ENCODE measurements around the gene FGF1.
A peak's percentile ranks its signal among the peaks of the same experiment; 100 is the strongest.

The FGF1 gene

DNA sequence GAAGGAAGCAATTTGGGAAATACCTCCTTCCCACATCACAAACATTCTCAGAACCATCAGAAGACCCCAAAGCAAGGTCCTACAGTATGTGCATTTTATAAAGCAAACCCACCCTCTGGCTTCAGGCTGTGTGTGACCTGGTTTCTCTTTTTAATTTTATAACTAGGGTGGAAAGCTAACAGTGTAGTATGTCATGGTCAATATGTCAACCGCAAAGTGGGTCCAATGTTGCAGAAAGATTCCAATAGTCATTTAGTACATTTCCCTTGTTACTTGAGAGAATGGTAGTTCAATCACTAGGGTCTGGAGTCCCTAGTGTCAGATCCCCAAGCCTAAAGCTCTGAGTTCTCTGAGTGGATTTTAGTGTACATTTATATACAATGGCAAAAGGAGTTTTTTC, 96.2 kb downstream of the FGF1 start:
- TF ChIP-seq, protein P1, sequence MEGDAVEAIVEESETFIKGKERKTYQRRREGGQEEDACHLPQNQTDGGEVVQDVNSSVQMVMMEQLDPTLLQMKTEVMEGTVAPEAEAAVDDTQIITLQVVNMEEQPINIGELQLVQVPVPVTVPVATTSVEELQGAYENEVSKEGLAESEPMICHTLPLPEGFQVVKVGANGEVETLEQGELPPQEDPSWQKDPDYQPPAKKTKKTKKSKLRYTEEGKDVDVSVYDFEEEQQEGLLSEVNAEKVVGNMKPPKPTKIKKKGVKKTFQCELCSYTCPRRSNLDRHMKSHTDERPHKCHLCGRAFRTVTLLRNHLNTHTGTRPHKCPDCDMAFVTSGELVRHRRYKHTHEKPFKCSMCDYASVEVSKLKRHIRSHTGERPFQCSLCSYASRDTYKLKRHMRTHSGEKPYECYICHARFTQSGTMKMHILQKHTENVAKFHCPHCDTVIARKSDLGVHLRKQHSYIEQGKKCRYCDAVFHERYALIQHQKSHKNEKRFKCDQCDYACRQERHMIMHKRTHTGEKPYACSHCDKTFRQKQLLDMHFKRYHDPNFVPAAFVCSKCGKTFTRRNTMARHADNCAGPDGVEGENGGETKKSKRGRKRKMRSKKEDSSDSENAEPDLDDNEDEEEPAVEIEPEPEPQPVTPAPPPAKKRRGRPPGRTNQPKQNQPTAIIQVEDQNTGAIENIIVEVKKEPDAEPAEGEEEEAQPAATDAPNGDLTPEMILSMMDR (IDR thresholded peaks at IDR 0.05; ENCODE audit: low read depth, low read length): no peak
- Histone ChIP-seq H3K36me3 (no peaks in the 10 kb centered on the region), H3K4me3 (ENCODE audit: low read depth, low read length) (no peak overlapping the region), H3K27me3 (no peaks in the 10 kb centered on the region), H3K4me1 (no peaks in the 10 kb centered on the region), H3K9me3 (no peaks in the 10 kb centered on the region)
- DNase-seq: no peak

DNA sequence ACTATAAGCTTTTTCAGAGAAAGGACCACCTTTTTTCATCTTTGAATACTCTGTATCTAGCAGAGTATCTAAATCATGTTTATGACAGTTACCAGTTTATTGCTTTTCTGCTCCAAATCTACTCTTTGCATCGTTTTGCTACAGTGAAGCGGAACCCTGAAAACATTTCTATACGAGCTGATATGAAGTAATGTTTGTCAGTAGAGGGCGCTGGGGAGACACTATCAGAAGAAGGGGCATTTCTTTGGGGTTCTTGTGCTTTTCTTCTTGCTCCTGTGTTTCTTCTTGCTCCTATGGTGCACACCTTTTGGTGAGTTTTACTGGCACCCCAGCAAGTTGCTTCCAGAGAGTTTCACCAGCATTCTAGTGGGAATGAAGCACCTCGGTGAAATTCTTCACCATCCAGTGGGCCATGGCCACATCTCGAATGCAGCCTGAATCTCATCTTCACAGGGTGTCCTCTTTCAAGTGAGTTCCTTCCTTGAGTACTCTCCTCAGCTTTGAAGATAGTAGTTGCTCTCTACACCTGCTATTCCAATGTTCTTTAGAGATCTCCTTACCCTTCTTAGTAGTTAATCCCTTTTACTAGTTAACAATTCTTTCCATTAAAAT, 98.4 kb downstream of the FGF1 start:
- H3K4me1 ChIP-seq: no peaks in the 10 kb centered on the region
- TF ChIP-seq, protein P1 (IDR thresholded peaks at IDR 0.05; ENCODE audit: low read depth, low read length): peak; percentile 78
- no peaks in the 10 kb centered on the region for H3K27me3 ChIP-seq
- no peaks in the 10 kb centered on the region for H3K36me3 ChIP-seq
- no peaks in the 10 kb centered on the region for H3K9me3 ChIP-seq
- peak; percentile 60 for DNase-seq
- H3K4me3 ChIP-seq (ENCODE audit: low read depth, low read length): no peak overlapping the region

DNA sequence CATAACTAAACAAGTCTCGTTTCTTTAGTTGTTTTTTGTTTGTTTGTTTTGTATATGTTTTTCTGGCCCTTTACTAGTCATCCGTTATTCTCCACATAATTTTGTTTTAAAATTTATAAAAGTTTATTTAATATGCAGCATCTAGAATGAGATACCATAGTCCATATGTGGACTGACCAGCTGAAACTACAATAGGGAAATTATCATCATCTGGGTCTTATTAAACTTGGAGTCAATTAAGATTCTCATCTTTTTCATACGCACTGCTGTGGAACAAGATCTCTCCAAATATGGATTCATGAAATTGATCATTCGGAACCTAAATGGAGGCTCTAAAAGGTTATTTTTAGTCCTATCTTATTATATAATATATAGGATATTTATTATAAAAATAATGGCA, 99.3 kb downstream of the FGF1 start:
- TF ChIP-seq, protein P1 (IDR thresholded peaks at IDR 0.05; ENCODE audit: low read depth, low read length): no peak
- DNase-seq: no peak
- Histone ChIP-seq H3K9me3 (no peaks in the 10 kb centered on the region), H3K36me3 (no peaks in the 10 kb centered on the region), H3K27me3 (no peaks in the 10 kb centered on the region), H3K4me1 (no peaks in the 10 kb centered on the region), H3K4me3 (ENCODE audit: low read depth, low read length) (no peak overlapping the region)

DNA sequence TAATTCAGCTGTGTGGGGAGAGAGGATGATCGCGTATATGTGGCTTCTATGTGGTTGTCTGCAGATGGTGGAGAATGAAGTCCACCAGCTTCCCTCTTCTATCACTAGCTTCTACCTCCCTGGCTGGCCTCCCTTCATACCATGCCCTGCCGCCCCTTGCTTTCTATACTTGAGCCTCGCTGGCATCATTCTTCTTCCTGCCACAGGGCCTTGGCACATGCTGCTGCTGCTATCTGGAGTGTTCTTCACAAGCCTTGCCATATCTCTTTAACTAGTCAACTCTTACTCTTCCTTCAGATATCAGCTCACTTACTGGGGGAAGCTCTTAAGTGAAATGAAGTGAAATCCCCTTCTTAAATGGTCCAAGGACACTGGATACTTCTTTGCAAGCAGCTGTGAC, 100.4 kb downstream of the FGF1 start:
- DNase-seq: no peak
- TF ChIP-seq, protein P1 (IDR thresholded peaks at IDR 0.05; ENCODE audit: low read depth, low read length): no peak
- Histone ChIP-seq H3K36me3 (no peaks in the 10 kb centered on the region), H3K9me3 (no peaks in the 10 kb centered on the region), H3K4me1 (no peaks in the 10 kb centered on the region), H3K4me3 (ENCODE audit: low read depth, low read length) (no peak overlapping the region), H3K27me3 (no peaks in the 10 kb centered on the region)

DNA sequence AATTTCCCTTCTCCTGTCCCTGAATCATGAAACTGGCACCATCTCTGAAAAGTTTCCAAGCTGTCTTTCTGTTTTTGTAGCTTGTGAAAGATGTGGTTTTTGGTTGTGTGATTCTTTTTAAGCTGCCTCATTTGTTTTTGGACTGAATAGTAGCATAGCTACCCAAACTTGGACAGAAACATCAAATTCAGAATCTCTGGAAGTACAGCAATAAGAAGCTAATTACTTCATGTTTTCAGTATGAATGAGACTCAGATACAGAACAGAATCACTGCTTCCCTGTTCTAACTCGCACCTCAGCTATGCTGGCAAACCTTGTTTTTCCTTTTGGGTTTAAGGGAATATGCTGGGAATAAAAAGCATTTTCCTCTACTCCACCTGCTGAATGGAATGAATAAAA, 101.0 kb downstream of the FGF1 start:
- H3K36me3 ChIP-seq: no peaks in the 10 kb centered on the region
- no peaks in the 10 kb centered on the region for H3K9me3 ChIP-seq
- no peaks in the 10 kb centered on the region for H3K4me1 ChIP-seq
- H3K27me3 ChIP-seq: no peaks in the 10 kb centered on the region
- TF ChIP-seq, protein P1 (IDR thresholded peaks at IDR 0.05; ENCODE audit: low read depth, low read length): no peak
- DNase-seq: no peak
- H3K4me3 ChIP-seq (ENCODE audit: low read depth, low read length): no peak overlapping the region

DNA sequence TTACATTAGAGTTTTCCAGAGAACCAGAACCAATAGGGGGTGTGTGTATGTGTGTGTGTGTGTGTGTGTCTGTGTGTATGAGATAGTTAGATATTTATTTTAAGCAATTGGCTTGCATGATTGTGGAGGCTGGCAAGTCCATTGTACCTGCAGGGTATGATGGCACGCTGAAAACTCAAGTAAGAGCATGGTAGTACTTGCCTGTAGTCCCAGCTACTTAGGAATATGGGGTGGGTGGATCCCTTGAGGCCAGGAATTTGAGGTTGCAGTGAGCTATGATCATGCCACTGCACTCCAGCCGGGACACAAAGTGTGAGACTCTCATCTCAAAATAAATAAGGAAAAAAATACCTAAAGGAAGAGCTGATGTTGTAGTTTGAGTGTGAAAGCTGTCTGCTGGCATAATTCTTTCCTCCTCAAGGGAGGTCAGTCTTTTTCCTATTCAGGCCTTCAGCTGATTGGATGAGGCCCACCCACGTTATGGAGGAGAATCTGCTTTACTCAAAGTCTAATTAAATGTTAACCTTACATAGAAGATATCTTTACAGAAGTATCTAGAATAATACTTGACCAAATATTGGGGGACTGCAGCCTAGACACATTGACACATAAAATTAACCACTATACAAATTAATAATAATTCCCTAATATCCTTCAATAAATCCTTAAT, 107.6 kb downstream of the FGF1 start:
- H3K4me3 ChIP-seq (ENCODE audit: low read depth, low read length): no peak overlapping the region
- H3K4me1 ChIP-seq: no peaks in the 10 kb centered on the region; the same call in 1 of the 2 replicates
- H3K9me3 ChIP-seq: no peaks in the 10 kb centered on the region
- no peaks in the 10 kb centered on the region for H3K27me3 ChIP-seq
- H3K36me3 ChIP-seq: no peaks in the 10 kb centered on the region
- TF ChIP-seq, protein P1 (IDR thresholded peaks at IDR 0.05; ENCODE audit: low read depth, low read length): no peak
- DNase-seq: no peak

Measured in BE2C (cell line).